Uterus (tissue), 2 donors: ENCODE data around the gene ARHGEF4.

ENCODE experiments used
- CTCF ChIP-seq, 4 experiments: fragments of 200-600 bp in 2 of 4; fragments of 450-650 bp in 2 of 4; sonication (generic) in 2 of 4; IDR thresholded peaks; one replicate each; pipeline ENCODE4 v1.5.1; 2016 to 2019; ENCODE audit warnings: antibody characterized with exemption in 4 of 4, mild to moderate bottlenecking in 2 of 4, moderate library complexity in 1 of 4
- POLR2A ChIP-seq, 2 donors: fragments of 450-650 bp; IDR thresholded peaks; one replicate each; pipeline ENCODE4 v1.6.1; 2016; ENCODE audit warnings: antibody characterized with exemption in 2 of 2, mild to moderate bottlenecking in 1 of 2, moderate library complexity in 1 of 2

GRCh38 chr2:131031431-131031841, 194.7 kb downstream of the ARHGEF4 start:
- TF ChIP-seq CTCF (IDR thresholded peaks at IDR 0.05) (no peak), POLR2A (IDR thresholded peaks at IDR 0.05) (no peak)
